H1 (cell line): ENCODE measurements around the gene RAB3A. TPM values are rescaled to one million over a fixed set of nuclear protein-coding genes. Genes with fewer than 3 reads are reported as not detected.

Experiments
- TEAD4 ChIP-seq: IDR thresholded peaks from 2 replicates; pipeline ENCODE4 v1.6.1; 2012; ENCODE audit warnings: low read depth, low read length, inconsistent platforms, mixed read lengths
- polyA plus RNA-seq, 7 experiments: library from polyadenylated mRNA; depleted of rRNA in 3 of 7; stranded (reverse) in 5 of 7; unstranded in 2 of 7; fragments of >200 nt in 5 of 7; fragments of 200-250 nt in 2 of 7; gene quantifications; 1 replicate in 5 of 7; 2 replicates in 1 of 7; 4 replicates in 1 of 7; pipeline versions ENCODE4 v1.2.1 to v1.2.3, GENCODE V29; 2011 to 2013; ENCODE audit warnings: missing spikeins in 2 of 7, mixed read lengths in 2 of 7
- total RNA-seq: library from RNA; stranded (reverse); fragmentation: NEBNext Ultra II Directional; extraction: Animal tissue kit (Norgen Biotek cat#: 25700); gene quantifications from 2 replicates; pipeline ENCODE4 v1.2.1, GENCODE V29; 2021

Gene RAB3A
- total and polyA plus RNA-seq, 2 of the 8 experiments (the other 6 are each of a cell fraction or from before 2014, with no cell fraction given) = 13.6 to 14.2 TPM

DNA sequence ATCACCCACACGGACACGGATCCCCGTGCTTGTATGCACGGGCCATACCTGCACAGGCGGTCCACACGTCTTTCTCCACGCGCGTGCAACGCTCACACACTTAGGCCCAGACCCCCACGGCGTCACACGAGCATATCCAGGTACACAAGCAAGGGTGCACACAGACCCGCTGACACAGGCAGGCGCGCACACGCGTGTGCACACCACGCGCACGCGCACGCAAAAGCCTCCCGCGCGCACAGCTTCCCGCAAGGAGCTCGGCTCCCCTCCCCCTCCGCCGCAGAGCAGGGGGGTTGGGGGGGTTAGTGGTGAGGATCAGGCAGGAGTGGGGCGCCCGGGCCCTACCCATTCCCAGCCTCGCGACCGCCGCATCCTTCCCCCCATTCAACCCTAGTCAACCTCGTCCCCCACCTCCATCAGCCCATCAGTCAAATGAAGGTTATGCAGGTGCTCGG lies 407 bp downstream of the RAB3A start (continued):
- no peak for TF ChIP-seq TEAD4
